CD8-positive, alpha-beta memory T cell (primary cell): ENCODE results near the gene DCC. TPM values are rescaled to one million over a fixed set of nuclear protein-coding genes. Genes with fewer than 3 reads are reported as not detected.

Source experiments
- CTCF ChIA-PET: fragments of 350-600 bp; sonication (Branson Sonifier 250); formaldehyde crosslinking; loops from one replicate; lab custom pipeline; 2021; ENCODE audit warnings: antibody characterized with exemption; lab: Charles Lee
- POLR2A ChIA-PET: fragments of 350-600 bp; sonication (Branson Sonifier 250); formaldehyde crosslinking; loops from one replicate; lab custom pipeline; 2021; ENCODE audit warnings: antibody characterized with exemption; lab: Charles Lee
- DNase-seq, 5 donors: peaks; one replicate each; pipeline versions ENCODE4 v3.0.0 to v3.0.0-alpha.2; 2020 to 2022; ENCODE audit warnings: mixed read lengths in 1 of 5
- H3K27ac ChIP-seq: one replicate; pipeline ENCODE4 v1.7.0; 2013; ENCODE audit warnings: low read depth, mild to moderate bottlenecking, low read length, moderate library complexity
- H3K27me3 ChIP-seq: 2 replicates; pipeline ENCODE4 v1.7.0; 2013; ENCODE audit warnings: low read length, mild to moderate bottlenecking; ENCODE audit not compliant: insufficient read depth, poor library complexity, severe bottlenecking
- H3K36me3 ChIP-seq: 2 replicates; pipeline ENCODE4 v1.7.0; 2013; ENCODE audit warnings: mild to moderate bottlenecking, low read length, moderate library complexity; ENCODE audit not compliant: insufficient read depth
- H3K4me1 ChIP-seq: 2 replicates; pipeline ENCODE4 v1.7.0; 2013; ENCODE audit warnings: mild to moderate bottlenecking, low read length, moderate library complexity; ENCODE audit not compliant: insufficient read depth
- H3K4me3 ChIP-seq: 2 replicates; pipeline ENCODE4 v1.7.0; 2013; ENCODE audit warnings: mild to moderate bottlenecking, low read length
- H3K9me3 ChIP-seq: 2 replicates; pipeline ENCODE4 v1.7.0; 2013; ENCODE audit warnings: mild to moderate bottlenecking, low read length
- H3K27ac Mint-ChIP-seq, 8 donors: one replicate each; pipeline ENCODE4 v1.8.0; 2020 to 2021; ENCODE audit warnings: mixed read lengths in 8 of 8, mild to moderate bottlenecking in 6 of 8, inconsistent platforms in 3 of 8, moderate library complexity in 3 of 8
- H3K27me3 Mint-ChIP-seq, 2 donors: one replicate each; pipeline ENCODE4 v1.8.0; 2020 to 2021; ENCODE audit warnings: mixed read lengths in 2 of 2, mild to moderate bottlenecking in 1 of 2, moderate library complexity in 1 of 2
- H3K36me3 Mint-ChIP-seq, 3 donors: one replicate each; pipeline ENCODE4 v1.8.0; 2020 to 2021; ENCODE audit warnings: mixed read lengths in 3 of 3, inconsistent platforms in 1 of 3, mild to moderate bottlenecking in 1 of 3
- H3K4me1 Mint-ChIP-seq, 3 donors: one replicate each; pipeline ENCODE4 v1.8.0; 2020 to 2021; ENCODE audit warnings: mixed read lengths in 3 of 3, inconsistent platforms in 1 of 3, mild to moderate bottlenecking in 1 of 3
- H3K4me3 Mint-ChIP-seq, 7 donors: one replicate each; pipeline ENCODE4 v1.8.0; 2020 to 2021; ENCODE audit warnings: mixed read lengths in 7 of 7, mild to moderate bottlenecking in 6 of 7, moderate library complexity in 4 of 7, inconsistent platforms in 2 of 7
- H3K9me3 Mint-ChIP-seq, 5 donors: one replicate each; pipeline ENCODE4 v1.8.0; 2020 to 2022; ENCODE audit warnings: mixed read lengths in 5 of 5, mild to moderate bottlenecking in 3 of 5, moderate library complexity in 2 of 5, inconsistent platforms in 1 of 5
- polyA plus RNA-seq: library from polyadenylated mRNA; unstranded; fragments of 300-500 nt; fragmentation: Illumina TruSeq; gene quantifications from one replicate; pipeline ENCODE4 v1.2.3, GENCODE V29; 2021
- total RNA-seq, 2 experiments: library from RNA; stranded (reverse); gene quantifications; one replicate each; pipeline ENCODE4 v1.2.3, GENCODE V29; 2021

The DCC gene
- total and polyA plus RNA-seq, 3 experiments from 2014 or later = not detected

- DNase-seq = no peak
- Histone ChIP-seq H3K36me3 (no peaks in the 10 kb centered on the region), H3K9me3 (no peaks in the 10 kb centered on the region), H3K27me3 (no peaks in the 10 kb centered on the region), H3K4me1 (no peaks in the 10 kb centered on the region), H3K4me3 (no peak overlapping the region), H3K27ac (no peak overlapping the region)
- Mint-ChIP-seq H3K36me3 (no peaks in the 10 kb centered on the region), H3K9me3 (peaks cover 0 to 15% (median 8%) of the 10 kb centered on the region in 5 donors), H3K27me3 (no peaks in the 10 kb centered on the region), H3K4me1 (no peaks in the 10 kb centered on the region), H3K4me3 (no peak overlapping the region), H3K27ac (no peak overlapping the region)
- CTCF ChIA-PET = no interaction called here
- POLR2A ChIA-PET = no interaction called here
These were observed 1220.5 kb downstream of the DCC start for GRCh38 chr18:53560546-53560945.

GRCh38 chr18:53566626-53567025 lies 1226.6 kb downstream of the DCC start:
- Histone ChIP-seq H3K9me3 (no peaks in the 10 kb centered on the region), H3K4me1 (no peaks in the 10 kb centered on the region), H3K27me3 (no peaks in the 10 kb centered on the region), H3K36me3 (no peaks in the 10 kb centered on the region), H3K4me3 (no peak overlapping the region), H3K27ac (no peak overlapping the region)
- Mint-ChIP-seq H3K27me3 (peaks cover 0 to under 1% of the 10 kb centered on the region in 2 donors), H3K9me3 (peaks cover 0 to 2% (median 0%) of the 10 kb centered on the region in 5 donors), H3K36me3 (no peaks in the 10 kb centered on the region), H3K27ac (no peak overlapping the region), H3K4me1 (no peaks in the 10 kb centered on the region), H3K4me3 (no peak overlapping the region)
- DNase-seq = no peak
- POLR2A ChIA-PET = no interaction called here
- CTCF ChIA-PET = no interaction called here

DNA sequence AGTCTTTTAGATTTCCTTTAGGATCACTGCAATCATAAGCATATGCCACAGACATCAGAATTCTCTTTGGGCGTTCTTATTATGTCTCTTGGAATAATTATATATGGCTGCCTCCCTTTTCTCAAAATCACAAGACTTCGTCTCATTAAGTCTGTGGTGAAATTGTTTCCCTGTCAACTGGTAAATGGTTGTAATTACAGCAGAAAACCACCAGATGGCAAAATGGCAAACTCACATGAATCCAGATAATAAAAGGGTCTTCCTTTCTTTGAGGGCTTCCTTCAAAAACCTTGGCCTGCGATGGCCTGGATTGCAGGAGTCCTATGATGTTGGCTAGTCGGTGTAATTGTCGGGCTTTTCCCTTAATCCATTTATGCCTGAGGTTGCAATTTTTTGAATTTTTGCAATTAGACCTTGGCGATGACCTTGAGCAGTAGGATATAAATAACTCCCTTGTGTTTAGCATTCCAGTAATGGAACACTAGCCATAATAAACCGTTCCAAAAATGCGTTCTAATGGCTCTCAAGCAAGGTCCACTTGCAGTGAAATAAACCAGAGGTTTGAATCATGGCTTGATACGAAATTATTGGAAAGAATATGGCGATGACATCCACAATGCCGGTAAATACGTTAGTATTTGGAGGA lies 1228.1 kb downstream of the DCC start:
- no peak overlapping the region for H3K27ac ChIP-seq
- POLR2A ChIA-PET = no interaction called here
- H3K4me3 ChIP-seq = no peak overlapping the region
- DNase-seq = no peak
- Mint-ChIP-seq H3K4me1 (no peaks in the 10 kb centered on the region), H3K9me3 (peaks cover 0 to 2% (median 0%) of the 10 kb centered on the region in 5 donors), H3K4me3 (no peak overlapping the region), H3K27ac (no peak overlapping the region), H3K27me3 (peaks cover 0 to 1% of the 10 kb centered on the region in 2 donors), H3K36me3 (no peaks in the 10 kb centered on the region)
- H3K9me3 ChIP-seq = no peaks in the 10 kb centered on the region
- CTCF ChIA-PET = no interaction called here
- H3K27me3 ChIP-seq = no peaks in the 10 kb centered on the region
- H3K4me1 ChIP-seq = no peaks in the 10 kb centered on the region
- no peaks in the 10 kb centered on the region for H3K36me3 ChIP-seq
